ENCODE results near the gene KRTAP10-8. TPM values are rescaled to one million over a fixed set of nuclear protein-coding genes. Genes with fewer than 3 reads are reported as not detected.
A peak's percentile ranks its signal among the peaks of the same experiment; 100 is the strongest.

KRTAP10-8 gene
- total RNA-seq, 1 experiment from 2014 or later, result not detected

GRCh38 chr21:44618909-44619308 is 7.0 kb downstream of the KRTAP10-8 start:
- Histone ChIP-seq H3K27ac (ENCODE audit: low read length) (no peak overlapping the region), H3K36me3 (ENCODE audit: low read depth, low read length) (no peaks in the 10 kb centered on the region), H4K20me1 (ENCODE audit: low read length) (no peaks in the 10 kb centered on the region), H3K9me3 (ENCODE audit: low read length) (peaks cover 13% of the 10 kb centered on the region), H3K27me3 (ENCODE audit: low read length) (no peaks in the 10 kb centered on the region), H3F3A (ENCODE audit: low read length, unreplicated experiment) (no peaks in the 10 kb centered on the region), H3K79me2 (ENCODE audit: low read length) (no peaks in the 10 kb centered on the region), H2AFZ (ENCODE audit: low read length) (no peak overlapping the region), H3K4me3 (ENCODE audit: low read length) (no peak overlapping the region), H3K9me2 (replicated peaks; ENCODE audit: low read length) (no peaks in the 10 kb centered on the region), H3K4me1 (ENCODE audit: insufficient read depth, low read length) (no peaks in the 10 kb centered on the region), H3K9ac (ENCODE audit: low read length) (no peak overlapping the region), H3K4me2 (ENCODE audit: low read length) (no peak overlapping the region)
- DNase-seq (peak; percentile 19), ATAC-seq (peak; percentile 29; the same call in 1 of the 2 replicates)
- CTCF ChIA-PET, result interaction anchor here (1.2 kb wide), 1 partner anchor 124 kb away, joined by 5 read pairs; no protein-coding TSS in a partner anchor
- POLR2A ChIA-PET (ENCODE audit: unreplicated experiment), result no interaction called here
- no TSS peak for BruUV-seq (replicated peaks)
- intact Hi-C loops (cut with micrococcal nuclease), result loop anchor here (1.0 kb wide), 1 partner anchor 174 kb away; no protein-coding TSS in a partner anchor
- TF ChIP-seq CTCF (conservative IDR thresholded peaks at IDR 0.05; ENCODE audit: low read depth, low read length) (no peak), EZH2 (IDR thresholded peaks at IDR 0.05; ENCODE audit: low read length, unreplicated experiment) (no peak), EZH2phosphoT487 (IDR thresholded peaks at IDR 0.05; ENCODE audit: borderline replicate concordance, low read length) (no peak)

- ChIA-PET POLR2A (ENCODE audit: unreplicated experiment) (no interaction called here), CTCF (interaction anchor here (1.2 kb wide), 1 partner anchor 123 kb away, joined by 5 read pairs; no protein-coding TSS in a partner anchor)
- Histone ChIP-seq H3K36me3 (ENCODE audit: low read depth, low read length) (no peaks in the 10 kb centered on the region), H3K4me1 (ENCODE audit: insufficient read depth, low read length) (no peaks in the 10 kb centered on the region), H3K79me2 (ENCODE audit: low read length) (no peaks in the 10 kb centered on the region), H3F3A (ENCODE audit: low read length, unreplicated experiment) (no peaks in the 10 kb centered on the region), H3K4me3 (ENCODE audit: low read length) (no peak overlapping the region), H2AFZ (ENCODE audit: low read length) (no peak overlapping the region), H3K9ac (ENCODE audit: low read length) (no peak overlapping the region), H3K27ac (ENCODE audit: low read length) (no peak overlapping the region), H3K4me2 (ENCODE audit: low read length) (no peak overlapping the region), H3K9me2 (replicated peaks; ENCODE audit: low read length) (no peaks in the 10 kb centered on the region), H4K20me1 (ENCODE audit: low read length) (no peaks in the 10 kb centered on the region), H3K9me3 (ENCODE audit: low read length) (peaks cover 13% of the 10 kb centered on the region), H3K27me3 (ENCODE audit: low read length) (no peaks in the 10 kb centered on the region)
- DNase-seq (no peak), ATAC-seq (no peak)
- intact Hi-C loops (cut with micrococcal nuclease), result no loop called here
- BruUV-seq (replicated peaks), result no TSS peak
- no peak for TF ChIP-seq CTCF (conservative IDR thresholded peaks at IDR 0.05; ENCODE audit: low read depth, low read length)
- TF ChIP-seq EZH2phosphoT487 (IDR thresholded peaks at IDR 0.05; ENCODE audit: borderline replicate concordance, low read length), result no peak
- TF ChIP-seq EZH2 (IDR thresholded peaks at IDR 0.05; ENCODE audit: low read length, unreplicated experiment), result no peak
These were observed 8.0 kb downstream of the KRTAP10-8 start for GRCh38 chr21:44619886-44620285.

DNA sequence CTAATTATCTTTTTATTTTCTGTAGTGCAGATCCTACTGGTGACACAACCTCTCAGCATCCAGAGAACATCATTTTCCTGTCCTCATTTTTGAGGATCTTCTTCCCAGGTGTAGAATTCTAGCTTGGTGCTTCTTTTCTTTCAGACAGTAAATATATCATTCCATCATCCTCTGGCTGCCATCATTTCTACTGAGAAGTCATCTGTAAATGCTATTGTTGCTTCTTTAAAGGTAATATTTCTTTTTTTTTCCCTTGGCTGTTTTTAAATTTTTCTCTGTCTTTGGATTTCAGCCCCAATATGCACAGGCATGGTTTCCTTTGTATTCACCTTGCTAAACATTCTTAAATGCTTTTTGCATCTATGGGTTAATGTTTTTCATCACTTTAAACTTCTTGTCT is 11.7 kb downstream of the KRTAP10-8 start:
- H4K20me1 ChIP-seq (ENCODE audit: low read length), result no peaks in the 10 kb centered on the region
- intact Hi-C loops (cut with micrococcal nuclease), result no loop called here
- H3K9me2 ChIP-seq (replicated peaks; ENCODE audit: low read length), result no peaks in the 10 kb centered on the region
- H3F3A ChIP-seq (ENCODE audit: low read length, unreplicated experiment), result no peaks in the 10 kb centered on the region
- no peak overlapping the region for H3K27ac ChIP-seq (ENCODE audit: low read length)
- no peaks in the 10 kb centered on the region for H3K36me3 ChIP-seq (ENCODE audit: low read depth, low read length)
- CTCF ChIA-PET, result no interaction called here
- H3K4me2 ChIP-seq (ENCODE audit: low read length), result no peak overlapping the region
- no TSS peak for BruUV-seq (replicated peaks)
- POLR2A ChIA-PET (ENCODE audit: unreplicated experiment), result no interaction called here
- no peak for DNase-seq
- no peak overlapping the region for H3K4me3 ChIP-seq (ENCODE audit: low read length)
- no peaks in the 10 kb centered on the region for H3K79me2 ChIP-seq (ENCODE audit: low read length)
- H3K9me3 ChIP-seq (ENCODE audit: low read length), result peaks cover 13% of the 10 kb centered on the region
- H3K27me3 ChIP-seq (ENCODE audit: low read length), result no peaks in the 10 kb centered on the region
- no peak for ATAC-seq
- no peak for TF ChIP-seq CTCF (conservative IDR thresholded peaks at IDR 0.05; ENCODE audit: low read depth, low read length)
- TF ChIP-seq EZH2 (IDR thresholded peaks at IDR 0.05; ENCODE audit: low read length, unreplicated experiment), result no peak
- TF ChIP-seq EZH2phosphoT487 (IDR thresholded peaks at IDR 0.05; ENCODE audit: borderline replicate concordance, low read length), result no peak
- no peak overlapping the region for H2AFZ ChIP-seq (ENCODE audit: low read length)
- H3K9ac ChIP-seq (ENCODE audit: low read length), result no peak overlapping the region
- no peaks in the 10 kb centered on the region for H3K4me1 ChIP-seq (ENCODE audit: insufficient read depth, low read length)
